A204.1 (cell line): ENCODE measurements around the gene ADAMTS13.

Experiments
- FAIRE-seq: peaks from 2 replicates; lab custom pipeline; 2012; peaks lifted over from hg19 to GRCh38; lab: Jason Lieb, UNC

Gene ADAMTS13

DNA sequence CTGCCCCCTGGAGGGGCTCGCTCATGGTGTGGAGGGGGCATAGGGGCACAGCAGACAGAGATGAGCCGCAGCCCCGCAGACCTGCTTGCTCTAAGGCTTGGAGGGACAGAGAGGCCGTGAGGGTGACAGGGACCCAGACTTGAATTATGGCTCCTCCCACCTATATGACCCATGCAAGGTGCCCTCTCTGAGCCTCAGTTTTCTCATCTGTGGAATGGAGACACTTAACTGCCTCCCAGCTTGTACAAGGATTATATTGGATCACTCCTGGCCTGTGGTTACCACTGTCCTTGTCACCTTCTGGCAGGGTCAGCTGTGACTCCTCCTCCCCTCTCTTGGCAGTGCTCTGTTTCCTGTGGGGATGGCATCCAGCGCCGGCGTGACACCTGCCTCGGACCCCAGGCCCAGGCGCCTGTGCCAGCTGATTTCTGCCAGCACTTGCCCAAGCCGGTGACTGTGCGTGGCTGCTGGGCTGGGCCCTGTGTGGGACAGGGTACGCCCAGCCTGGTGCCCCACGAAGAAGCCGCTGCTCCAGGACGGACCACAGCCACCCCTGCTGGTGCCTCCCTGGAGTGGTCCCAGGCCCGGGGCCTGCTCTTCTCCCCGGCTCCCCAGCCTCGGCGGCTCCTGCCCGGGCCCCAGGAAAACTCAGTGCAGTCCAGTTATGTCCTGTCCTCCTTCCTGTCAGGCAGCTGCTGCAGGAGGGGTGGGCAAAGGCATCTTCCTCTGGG is 32.9 kb downstream of the ADAMTS13 start:
- no peak for FAIRE-seq

GRCh38 chr9:133455936-133456335 is 33.8 kb downstream of the ADAMTS13 start:
- no peak for FAIRE-seq

- FAIRE-seq, result no peak
Measured at GRCh38 chr9:133456409-133456808, 34.2 kb downstream of the ADAMTS13 start.

DNA sequence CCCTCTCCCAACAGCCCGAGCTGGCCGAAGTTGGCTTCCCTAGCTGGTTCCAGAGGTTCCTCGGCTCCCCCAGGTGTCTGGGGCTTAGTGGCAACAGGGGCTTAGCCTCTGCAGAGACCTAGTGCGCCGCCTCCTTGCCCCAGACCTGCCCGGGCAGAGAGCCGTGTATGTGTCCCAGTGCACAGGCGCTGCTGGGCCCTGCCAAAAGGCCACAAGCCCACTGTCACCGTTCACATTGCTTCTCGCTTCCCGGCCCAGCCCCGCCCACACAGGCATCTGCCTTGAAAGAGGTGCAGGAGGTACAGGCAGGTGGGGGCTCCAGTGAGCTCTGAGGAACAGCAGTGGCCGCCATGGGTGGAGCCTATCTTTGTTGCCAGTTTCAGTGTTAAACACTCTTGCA is 35.1 kb downstream of the ADAMTS13 start:
- no peak for FAIRE-seq

DNA sequence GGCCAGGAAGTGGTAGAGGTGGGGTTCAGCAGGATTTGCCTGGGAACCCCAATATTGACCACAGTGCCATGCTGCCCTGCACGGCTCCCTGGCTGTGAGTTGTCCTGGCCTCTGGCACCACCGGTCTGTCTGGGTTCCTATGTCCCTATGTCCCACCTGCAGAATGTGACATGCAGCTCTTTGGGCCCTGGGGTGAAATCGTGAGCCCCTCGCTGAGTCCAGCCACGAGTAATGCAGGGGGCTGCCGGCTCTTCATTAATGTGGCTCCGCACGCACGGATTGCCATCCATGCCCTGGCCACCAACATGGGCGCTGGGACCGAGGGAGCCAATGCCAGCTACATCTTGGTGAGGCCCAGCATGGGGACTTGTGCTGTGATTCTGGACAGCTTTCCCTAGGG is 35.6 kb downstream of the ADAMTS13 start:
- no peak for FAIRE-seq

GRCh38 chr9:133458643-133459312 is 36.6 kb downstream of the ADAMTS13 start:
- no peak for FAIRE-seq

DNA sequence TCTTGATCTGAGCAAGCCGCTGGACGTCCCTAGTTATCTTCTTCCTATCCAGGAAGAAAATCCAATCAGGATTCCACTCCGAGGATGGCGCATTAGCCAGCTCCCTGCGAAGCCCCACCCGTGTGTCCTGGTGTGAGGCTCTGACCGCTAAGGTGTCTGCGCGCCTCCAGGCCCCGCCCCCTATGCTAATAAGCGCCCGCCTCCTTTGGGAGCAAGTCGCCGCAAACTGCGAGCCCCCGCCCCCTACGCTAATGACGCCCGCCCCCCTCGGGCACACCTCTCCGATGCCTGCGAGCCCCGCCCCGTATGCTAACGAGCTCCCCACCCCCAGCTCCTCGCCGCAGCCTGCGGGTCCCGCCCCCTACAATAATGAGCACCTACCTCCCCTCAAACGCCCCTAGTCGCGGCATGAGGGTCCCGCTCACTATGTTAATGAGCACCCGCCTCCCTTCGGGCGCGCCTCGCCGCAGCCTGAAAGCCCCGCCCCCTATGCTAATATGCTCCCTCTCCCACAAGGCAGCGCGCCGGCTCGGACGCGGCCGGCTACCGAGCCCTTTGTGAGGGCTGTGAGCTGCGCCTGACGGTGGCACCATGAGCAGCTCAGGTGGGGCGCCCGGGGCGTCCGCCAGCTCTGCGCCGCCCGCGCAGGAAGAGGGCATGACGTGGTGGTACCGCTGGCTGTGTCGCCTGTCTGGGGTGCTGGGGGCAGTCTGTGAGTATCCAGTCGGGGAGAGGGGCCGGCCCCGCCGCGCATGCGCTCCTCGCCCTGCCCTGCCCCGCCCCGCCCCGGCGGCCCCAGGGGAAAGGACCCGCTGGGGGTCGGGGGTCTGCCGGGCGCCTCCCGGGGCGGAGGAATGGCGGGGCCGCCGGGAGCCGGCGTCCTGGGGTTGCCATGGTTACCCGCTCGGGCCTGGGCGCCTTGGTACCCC is 37.6 kb downstream of the ADAMTS13 start, which contains the start of gene CACFD1:
CACFD1 (plus strand) TSS at position 503 of the 929 bp plus-strand sequence; CDS start at position 592, 89 bp downstream.
- FAIRE-seq, result no peak

- FAIRE-seq, result no peak
Measured at GRCh38 chr9:133460405-133461175, 38.4 kb downstream of the ADAMTS13 start.

- FAIRE-seq, result no peak
Measured at GRCh38 chr9:133461975-133462374, 39.8 kb downstream of the ADAMTS13 start.

GRCh38 chr9:133463234-133463863 is 41.2 kb downstream of the ADAMTS13 start:
- FAIRE-seq, result no peak

GRCh38 chr9:133463864-133464615 is 41.9 kb downstream of the ADAMTS13 start:
- no peak for FAIRE-seq

GRCh38 chr9:133464638-133465037 is 42.5 kb downstream of the ADAMTS13 start:
- no peak for FAIRE-seq

- FAIRE-seq, result no peak
Measured at GRCh38 chr9:133465984-133466383, 43.8 kb downstream of the ADAMTS13 start.

DNA sequence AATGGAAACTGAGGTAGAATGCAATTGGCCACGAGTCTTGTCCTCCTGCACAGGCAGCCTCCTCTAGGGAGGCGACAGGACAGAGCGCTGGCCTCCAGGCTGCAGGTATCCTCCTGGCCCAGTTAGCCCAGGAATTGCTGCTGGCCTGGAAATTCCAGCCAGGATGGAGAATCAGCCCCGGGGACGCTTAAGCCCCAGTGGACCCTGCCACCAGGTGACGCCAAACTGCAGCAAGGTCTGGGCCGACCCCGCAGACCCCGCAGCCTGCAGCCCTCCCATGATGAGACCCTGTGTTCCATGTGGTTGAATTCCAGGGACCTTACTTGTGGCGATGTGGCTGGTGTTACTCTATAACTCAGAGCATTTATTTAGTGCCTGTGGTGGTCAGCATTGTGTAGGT is 44.9 kb downstream of the ADAMTS13 start:
- FAIRE-seq, result no peak

DNA sequence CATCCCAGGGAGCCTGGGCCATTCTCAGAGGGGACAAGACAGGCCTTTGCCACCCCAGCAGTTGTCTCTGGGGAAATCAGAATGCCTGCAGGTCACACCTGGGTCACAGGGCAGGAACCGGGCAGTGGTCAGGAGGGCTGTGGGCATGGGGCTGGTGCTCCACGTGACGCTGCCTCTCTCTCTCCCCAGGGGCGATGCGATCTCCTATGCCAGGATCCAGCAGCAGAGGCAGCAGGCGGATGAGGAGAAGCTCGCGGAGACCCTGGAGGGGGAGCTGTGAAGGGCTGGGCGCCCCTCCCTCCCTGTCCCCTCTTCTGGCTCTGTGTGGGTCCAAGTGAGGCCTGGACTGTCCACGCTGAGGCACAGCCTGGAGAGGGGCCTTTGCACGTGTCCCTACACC is 46.2 kb downstream of the ADAMTS13 start:
- FAIRE-seq, result no peak

DNA sequence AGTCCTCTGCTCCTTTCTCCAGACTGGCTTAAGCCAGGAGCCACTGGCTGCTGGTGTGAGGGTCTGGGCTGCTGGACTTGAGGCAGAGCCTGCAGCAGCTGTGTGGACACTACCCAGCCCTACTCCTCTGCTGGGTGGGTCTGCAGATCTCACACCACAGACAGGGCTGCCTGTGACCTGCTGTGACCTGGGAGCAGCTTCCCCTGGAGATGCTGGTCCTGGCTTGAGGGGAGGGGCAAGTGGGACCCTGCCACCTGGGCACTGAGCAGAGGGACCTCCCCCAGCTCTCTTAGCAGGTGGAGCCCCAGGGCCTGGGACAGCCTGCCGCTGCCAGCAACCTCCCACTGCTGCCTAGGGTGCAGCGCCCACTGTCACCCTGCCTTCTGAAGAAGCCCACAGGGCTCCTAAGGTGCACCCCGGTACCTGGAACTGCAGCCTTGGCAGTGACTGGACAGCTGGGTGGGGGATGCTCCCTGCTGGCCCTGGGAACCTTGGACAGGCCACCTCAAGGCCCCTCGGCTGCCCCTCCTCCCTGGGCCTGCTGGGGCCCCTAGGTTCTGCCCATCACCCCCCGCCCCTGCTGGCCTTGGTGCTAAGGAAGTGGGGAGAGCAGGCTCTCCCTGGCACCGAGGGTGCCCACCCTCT is 46.7 kb downstream of the ADAMTS13 start:
- no peak for FAIRE-seq

DNA sequence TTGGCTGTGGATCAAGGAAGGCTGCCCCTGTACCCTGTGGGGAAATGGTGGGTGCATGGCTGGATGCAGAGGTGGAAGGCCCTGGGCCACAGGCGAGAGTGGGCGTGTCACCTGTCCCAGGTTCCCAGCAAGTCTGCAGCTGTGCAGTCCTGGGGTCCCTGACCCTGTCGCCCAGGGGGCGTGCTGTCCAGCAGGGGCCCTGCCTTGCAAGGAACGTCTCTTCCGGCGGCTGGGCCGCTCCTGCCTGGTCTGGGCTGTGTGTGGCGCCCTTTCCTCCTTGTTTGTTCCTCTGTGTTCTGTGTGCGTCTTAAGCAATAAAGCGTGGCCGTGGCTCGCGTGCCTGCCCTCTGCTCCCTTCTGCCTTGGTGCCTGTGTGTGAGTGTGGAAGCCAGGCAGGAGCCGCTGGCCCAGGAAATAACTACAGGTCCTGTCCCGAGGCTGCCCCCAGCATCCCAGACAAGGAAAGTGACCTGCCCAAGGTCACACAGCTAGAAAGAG is 48.3 kb downstream of the ADAMTS13 start:
- FAIRE-seq, result no peak

DNA sequence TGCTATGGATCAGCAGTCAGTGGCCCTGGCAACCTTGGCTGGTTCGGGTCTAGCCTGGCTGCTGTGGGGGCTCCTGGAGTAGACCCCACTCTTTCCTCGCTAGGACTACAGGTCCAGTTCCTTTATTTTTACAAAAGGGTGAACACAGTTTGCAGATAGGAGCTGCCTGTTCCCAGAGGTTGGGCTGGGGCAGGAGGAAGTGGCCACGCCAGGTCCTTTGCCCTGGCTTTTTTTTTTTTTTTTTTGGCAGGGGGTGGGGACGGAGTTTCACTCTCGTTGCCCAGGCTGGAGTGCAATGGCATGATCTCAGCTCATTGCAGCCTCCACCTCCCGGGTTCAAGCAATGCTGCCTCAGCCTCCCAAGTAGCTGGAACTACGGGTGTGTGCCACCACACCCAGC is 48.8 kb downstream of the ADAMTS13 start:
- FAIRE-seq, result no peak

DNA sequence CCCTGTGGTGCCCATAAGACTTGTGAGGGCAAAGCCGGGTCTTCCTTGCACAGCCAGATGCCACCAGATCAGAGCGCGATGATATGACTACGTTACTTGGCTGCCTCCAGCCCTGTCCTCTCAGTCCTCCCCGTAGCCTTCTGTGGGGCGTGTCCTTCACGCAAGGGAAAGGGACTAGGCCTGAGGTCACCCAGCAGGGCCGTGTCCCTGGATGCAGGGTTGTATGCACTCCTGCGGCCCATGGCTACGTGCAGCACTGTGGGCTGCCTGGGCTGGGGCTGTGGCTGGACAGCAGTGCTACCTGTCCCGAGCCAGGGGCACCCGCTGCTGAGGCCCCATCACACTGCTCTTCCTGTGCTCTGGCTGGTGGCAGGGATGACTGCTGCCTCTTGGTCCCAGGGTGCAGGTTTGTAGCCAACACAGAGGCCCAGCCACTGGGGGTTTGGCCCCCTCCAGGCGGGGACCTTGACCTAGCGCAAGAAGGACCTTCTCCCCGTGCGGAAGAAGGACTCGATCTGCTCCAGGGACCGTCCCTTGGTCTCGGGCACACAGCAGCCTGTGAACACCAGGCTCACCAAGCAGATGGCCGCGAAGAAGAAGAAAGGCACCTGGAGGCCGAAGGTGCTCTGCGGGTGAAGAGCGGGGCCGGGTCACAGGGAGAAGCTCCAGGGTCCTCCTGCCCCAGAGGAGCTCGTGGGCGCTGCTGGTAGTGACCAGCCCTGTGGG is 49.5 kb downstream of the ADAMTS13 start:
- no peak for FAIRE-seq
